Transverse colon (tissue), 4 donors: ENCODE measurements around the gene CELA2B. TPM values are rescaled to one million over a fixed set of nuclear protein-coding genes. Genes with fewer than 3 reads are reported as not detected.
"Not testable (repeated sequence)": the region's sequence is repeated elsewhere in the genome, so short reads cannot be mapped to it uniquely, and the experiment has no call there.

ENCODE experiments used
- DNase-seq: peaks from one replicate; pipeline ENCODE4 v3.0.0-alpha.2; 2019
- H3K27ac ChIP-seq, 4 donors: fragments of 200-600 bp; sonication (generic); 2 replicates each; pipeline ENCODE4 v1.5.1; 2016 to 2018; ENCODE audit warnings: inconsistent platforms in 4 of 4
- H3K27me3 ChIP-seq: fragments of 200-600 bp; sonication (generic); 2 replicates; pipeline ENCODE4 v1.5.1; 2017; ENCODE audit warnings: inconsistent platforms
- H3K36me3 ChIP-seq, 4 donors: fragments of 200-600 bp; sonication (generic); 2 replicates each; pipeline ENCODE4 v1.5.1; 2017 to 2019; ENCODE audit warnings: inconsistent platforms in 4 of 4
- H3K4me1 ChIP-seq, 4 donors: fragments of 200-600 bp; sonication (generic); 2 replicates each; pipeline ENCODE4 v1.5.1; 2017 to 2020; ENCODE audit warnings: inconsistent platforms in 4 of 4
- H3K4me3 ChIP-seq, 4 donors: fragments of 200-600 bp; sonication (generic); 1 replicate in 1 of 4; 2 replicates in 3 of 4; pipeline versions ENCODE4 v1.5.1 to v1.6.1; 2017 to 2019; ENCODE audit warnings: inconsistent platforms in 4 of 4
- H3K9me3 ChIP-seq, 2 donors: fragments of 200-600 bp; sonication (generic); 2 replicates each; pipeline ENCODE4 v1.5.1; 2017 to 2019; ENCODE audit warnings: inconsistent platforms in 2 of 2
- EP300 ChIP-seq: sonication (generic); formaldehyde crosslinking; IDR thresholded peaks from one replicate; pipeline ENCODE4 v1.6.1; 2017; ENCODE audit warnings: antibody characterized with exemption, low read depth
- POLR2A ChIP-seq: fragments of 450-650 bp; IDR thresholded peaks from one replicate; pipeline ENCODE4 v1.6.1; 2016; ENCODE audit warnings: antibody characterized with exemption, mild to moderate bottlenecking, moderate library complexity
- POLR2AphosphoS5 ChIP-seq, 3 donors: sonication (generic); formaldehyde crosslinking; IDR thresholded peaks; one replicate each; pipeline ENCODE4 v1.6.1; 2016; ENCODE audit warnings: antibody characterized with exemption in 3 of 3
- WGBS, 2 donors: methylation state at CpG; one replicate each; pipeline ENCODE4 v1.1.5; 2018; ENCODE audit warnings: low coverage in 1 of 2; 5-methylcytosine and 5-hydroxymethylcytosine counted together
- in situ Hi-C, 4 donors: fragments of 200-750 bp; cut with MboI; loops; one replicate each; pipeline versions ENCODE4 v1.15.0 to v1.15.1; 2017; ENCODE audit warnings: low sequenced_read_pairs in 3 of 4, low pct_ligation_motif_present in 1 of 4, low pct_unique_long_range_greater_than_20kb in 1 of 4
- intact Hi-C: fragments of 100-400 bp; cut with DNase I; formaldehyde crosslinking; loops from one replicate; pipeline ENCODE4 v1.15.1; 2023; ENCODE audit warnings: low total_unique reads
- total RNA-seq, 4 donors: library from RNA; depleted of rRNA; stranded (reverse); fragments of >200 nt; gene quantifications; one replicate each; pipeline ENCODE4 v1.1.0, GENCODE V29; 2016
- TF ChIP-seq, protein P1 (sequence below), 5 experiments: fragments of 200-600 bp in 3 of 5; fragments of 450-650 bp in 2 of 5; sonication (generic) in 3 of 5; IDR thresholded peaks; 1 replicate in 2 of 5; 2 replicates in 3 of 5; pipeline ENCODE4 v1.5.1; 2016 to 2017; ENCODE audit warnings: antibody characterized with exemption in 5 of 5, inconsistent platforms in 3 of 5, mild to moderate bottlenecking in 2 of 5, moderate library complexity in 1 of 5

The CELA2B gene
- total RNA-seq, 4 donors from 2014 or later, result not detected

DNA sequence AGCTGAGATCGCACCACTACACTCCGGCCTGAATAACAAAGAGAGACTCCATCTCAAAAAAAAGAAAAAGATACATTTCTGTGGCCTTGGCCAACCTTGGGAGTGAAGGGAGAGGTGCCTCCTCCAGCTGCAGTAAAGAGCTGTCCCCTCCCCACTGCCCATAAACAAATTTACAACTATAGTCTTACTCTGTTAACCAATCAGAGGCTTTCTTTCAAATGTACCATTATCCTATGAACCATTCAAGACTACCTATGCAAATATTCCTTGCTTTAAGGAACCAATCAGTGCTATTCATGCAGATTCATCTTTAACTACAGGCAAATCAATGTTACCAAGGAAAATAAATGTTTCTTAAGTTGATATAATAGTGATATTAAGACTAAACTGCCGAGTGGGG, 1.0 kb downstream of the CELA2B start:
- H3K4me3 ChIP-seq, result no peak overlapping the region
- in situ Hi-C loops, result no loop called here
- no peaks in the 10 kb centered on the region for H3K4me1 ChIP-seq
- 63 to 79% methylated on average over 1 to 3 of the region's 3 CpGs for WGBS, 2 donors
- DNase-seq, result no peak
- TF ChIP-seq EP300 (no peak), POLR2AphosphoS5 (IDR thresholded peaks at IDR 0.05) (no peak), POLR2A (no peak)
- TF ChIP-seq, protein P1, sequence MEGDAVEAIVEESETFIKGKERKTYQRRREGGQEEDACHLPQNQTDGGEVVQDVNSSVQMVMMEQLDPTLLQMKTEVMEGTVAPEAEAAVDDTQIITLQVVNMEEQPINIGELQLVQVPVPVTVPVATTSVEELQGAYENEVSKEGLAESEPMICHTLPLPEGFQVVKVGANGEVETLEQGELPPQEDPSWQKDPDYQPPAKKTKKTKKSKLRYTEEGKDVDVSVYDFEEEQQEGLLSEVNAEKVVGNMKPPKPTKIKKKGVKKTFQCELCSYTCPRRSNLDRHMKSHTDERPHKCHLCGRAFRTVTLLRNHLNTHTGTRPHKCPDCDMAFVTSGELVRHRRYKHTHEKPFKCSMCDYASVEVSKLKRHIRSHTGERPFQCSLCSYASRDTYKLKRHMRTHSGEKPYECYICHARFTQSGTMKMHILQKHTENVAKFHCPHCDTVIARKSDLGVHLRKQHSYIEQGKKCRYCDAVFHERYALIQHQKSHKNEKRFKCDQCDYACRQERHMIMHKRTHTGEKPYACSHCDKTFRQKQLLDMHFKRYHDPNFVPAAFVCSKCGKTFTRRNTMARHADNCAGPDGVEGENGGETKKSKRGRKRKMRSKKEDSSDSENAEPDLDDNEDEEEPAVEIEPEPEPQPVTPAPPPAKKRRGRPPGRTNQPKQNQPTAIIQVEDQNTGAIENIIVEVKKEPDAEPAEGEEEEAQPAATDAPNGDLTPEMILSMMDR (IDR thresholded peaks at IDR 0.05), result no peak
- H3K9me3 ChIP-seq, result no peaks in the 10 kb centered on the region
- no peaks in the 10 kb centered on the region for H3K27me3 ChIP-seq
- intact Hi-C loops, result no loop called here
- no peaks in the 10 kb centered on the region for H3K36me3 ChIP-seq
- no peak overlapping the region for H3K27ac ChIP-seq

DNA sequence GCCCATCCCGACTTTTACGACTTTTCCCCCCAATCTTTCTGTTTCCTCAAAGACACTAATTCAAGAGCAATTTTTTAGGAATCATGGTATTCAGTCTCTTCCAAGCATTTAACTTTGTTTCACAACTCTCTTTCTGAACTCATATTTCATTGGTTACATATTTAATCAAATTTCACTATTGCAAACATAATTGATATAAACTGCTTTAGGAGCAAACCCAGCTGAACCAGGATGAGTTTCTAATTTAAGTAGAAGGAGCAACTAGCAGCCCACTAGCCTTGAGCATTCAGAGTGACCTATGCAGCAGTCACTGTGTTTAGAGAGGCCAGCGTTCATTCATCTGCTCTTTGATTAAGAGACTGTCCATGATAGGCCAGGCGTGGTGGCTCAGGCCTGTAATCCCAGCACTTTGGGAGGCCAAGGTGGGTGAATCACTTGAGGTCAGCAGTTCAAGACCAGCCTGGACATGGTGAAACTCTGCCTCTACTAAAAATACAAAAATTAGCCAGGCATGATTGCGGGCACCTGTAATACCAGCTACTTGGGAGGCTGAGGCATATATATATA, 1.8 kb downstream of the CELA2B start:
- Histone ChIP-seq H3K27me3 (no peaks in the 10 kb centered on the region), H3K4me3 (no peak overlapping the region), H3K36me3 (no peaks in the 10 kb centered on the region), H3K27ac (no peak overlapping the region), H3K9me3 (no peaks in the 10 kb centered on the region), H3K4me1 (no peaks in the 10 kb centered on the region)
- in situ Hi-C loops (no loop called here), intact Hi-C loops (no loop called here)
- TF ChIP-seq EP300, result no peak
- no peak for TF ChIP-seq POLR2A
- TF ChIP-seq, protein P1 (IDR thresholded peaks at IDR 0.05), result no peak
- TF ChIP-seq POLR2AphosphoS5 (IDR thresholded peaks at IDR 0.05), result no peak
- WGBS, 2 donors, result 48 to 70% methylated on average over 2 to 5 of the region's 5 CpGs
- no peak for DNase-seq

DNA sequence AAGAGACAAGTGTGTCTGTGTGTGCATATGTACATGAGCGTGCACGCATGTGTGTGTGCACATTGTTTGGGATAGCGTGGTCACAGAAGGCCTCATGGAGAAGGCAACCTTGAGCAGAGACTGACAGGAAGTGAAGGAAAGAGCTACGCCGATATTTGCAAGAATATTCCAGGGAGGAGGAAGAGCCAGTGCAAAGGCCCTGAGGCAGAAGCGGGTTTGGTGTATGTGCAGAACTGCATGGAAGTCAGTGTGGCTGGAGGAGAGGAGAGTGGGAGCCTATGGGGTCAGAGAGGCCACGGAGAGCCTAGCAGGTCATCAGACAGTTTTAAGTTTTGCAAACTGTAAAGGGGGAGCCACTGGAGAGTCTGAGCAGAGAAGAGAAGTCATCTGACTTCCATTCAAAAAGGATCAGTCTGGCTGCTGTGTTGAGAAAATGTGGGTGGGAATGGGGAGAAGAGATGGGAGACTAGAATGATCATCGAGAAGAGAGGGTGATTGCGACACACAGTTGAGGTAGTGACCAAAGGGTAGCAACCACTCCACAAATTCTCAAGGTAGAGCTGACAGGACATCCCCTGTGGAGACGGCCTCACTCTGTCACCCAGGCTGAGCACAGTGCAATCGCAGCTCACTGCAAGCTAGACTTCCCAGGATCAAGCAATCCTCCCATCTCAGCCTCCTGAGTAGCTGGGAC, 3.9 kb downstream of the CELA2B start:
- Histone ChIP-seq H3K4me1 (no peaks in the 10 kb centered on the region), H3K27ac (no peak overlapping the region), H3K9me3 (no peaks in the 10 kb centered on the region), H3K27me3 (no peaks in the 10 kb centered on the region), H3K36me3 (no peaks in the 10 kb centered on the region), H3K4me3 (no peak overlapping the region)
- TF ChIP-seq, protein P1 (IDR thresholded peaks at IDR 0.05), result no peak
- no peak for TF ChIP-seq POLR2A
- DNase-seq, result no peak
- in situ Hi-C loops (no loop called here), intact Hi-C loops (no loop called here)
- 84 to 93% methylated on average over 6 to 11 of the region's 11 CpGs for WGBS, 2 donors

DNA sequence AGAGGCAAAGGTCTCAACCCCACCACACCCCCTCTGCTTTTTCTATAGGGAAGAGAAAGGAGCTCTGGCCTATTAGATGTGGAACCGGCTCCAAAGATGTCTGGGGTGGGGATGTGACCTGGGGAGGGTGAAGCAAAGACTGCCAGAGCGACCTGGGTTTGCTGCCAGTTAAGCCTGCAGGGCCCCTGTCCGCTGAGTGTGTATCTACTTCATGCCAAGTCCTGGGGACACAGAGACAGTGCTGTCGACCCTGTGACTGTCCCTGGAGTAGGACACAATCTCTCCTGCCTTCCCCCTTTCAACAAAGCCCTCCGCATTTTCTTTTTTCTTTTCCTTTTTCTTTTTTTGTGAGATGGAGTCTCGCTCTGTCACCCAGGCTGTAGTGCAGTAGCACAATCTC, 6.6 kb downstream of the CELA2B start:
- H3K4me3 ChIP-seq, H3K27me3 ChIP-seq, intact Hi-C loops, H3K27ac ChIP-seq, DNase-seq, H3K9me3 ChIP-seq, H3K36me3 ChIP-seq, H3K4me1 ChIP-seq, in situ Hi-C loops: not testable (repeated sequence)
- 90% methylated on average over 2 to 6 of the region's 6 CpGs for WGBS, 2 donors

DNA sequence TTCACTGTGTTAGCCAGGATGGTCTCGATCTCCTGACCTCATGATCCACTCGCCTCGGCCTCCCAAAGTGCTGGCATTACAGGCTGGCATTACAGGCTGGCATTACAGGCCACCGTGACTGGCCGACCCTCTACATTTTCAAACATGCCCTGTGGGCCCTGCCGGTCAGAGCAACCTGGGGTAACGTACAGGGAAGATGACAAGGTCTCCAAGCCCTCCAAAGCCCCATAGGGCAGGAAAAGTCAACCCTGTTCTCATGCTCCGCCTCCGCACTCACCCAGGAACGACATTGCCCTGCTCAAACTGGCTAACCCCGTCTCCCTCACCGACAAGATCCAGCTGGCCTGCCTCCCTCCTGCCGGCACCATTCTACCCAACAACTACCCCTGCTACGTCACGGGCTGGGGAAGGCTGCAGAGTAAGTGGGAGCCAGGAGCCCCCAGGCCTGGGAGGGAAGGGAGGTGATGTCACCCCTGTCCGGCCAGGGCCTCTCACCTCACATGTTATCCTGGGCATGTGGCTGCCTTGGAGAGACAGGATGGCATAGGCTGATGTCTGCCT, 7.2 kb downstream of the CELA2B start:
- H3K9me3 ChIP-seq, in situ Hi-C loops, H3K4me3 ChIP-seq, H3K27ac ChIP-seq, H3K4me1 ChIP-seq, DNase-seq, intact Hi-C loops, H3K27me3 ChIP-seq, H3K36me3 ChIP-seq: not testable (repeated sequence)
- WGBS, 2 donors, result 87 to 100% methylated on average over 4 to 16 of the region's 16 CpGs
